HUES48 (cell line): ENCODE measurements around the gene CPNE1.

Experiments
- H3K27ac ChIP-seq: one replicate; pipeline ENCODE4 v1.7.0; 2013; ENCODE audit warnings: low read depth, low read length, inconsistent platforms
- H3K27me3 ChIP-seq: 2 replicates; pipeline ENCODE4 v1.6.1; 2013; ENCODE audit warnings: mild to moderate bottlenecking, low read length; ENCODE audit not compliant: control insufficient read depth, insufficient read depth
- H3K36me3 ChIP-seq: 2 replicates; pipeline ENCODE4 v1.6.1; 2013; ENCODE audit warnings: low read length; ENCODE audit not compliant: control insufficient read depth, insufficient read depth
- H3K4me1 ChIP-seq: 2 replicates; pipeline ENCODE4 v1.6.1; 2013; ENCODE audit warnings: mild to moderate bottlenecking, low read length; ENCODE audit not compliant: control insufficient read depth, insufficient read depth
- H3K4me3 ChIP-seq: 2 replicates; pipeline ENCODE4 v1.5.1; 2013; ENCODE audit warnings: mild to moderate bottlenecking, low read depth, low read length
- H3K9ac ChIP-seq: 2 replicates; pipeline ENCODE4 v1.6.1; 2013; ENCODE audit warnings: mild to moderate bottlenecking, low read depth, low read length, moderate library complexity
- H3K9me3 ChIP-seq: 2 replicates; pipeline ENCODE4 v1.6.1; 2013; ENCODE audit warnings: low read length; ENCODE audit not compliant: control insufficient read depth, insufficient read depth

The CPNE1 gene

GRCh38 chr20:35618263-35619131 is 46.2 kb downstream of the CPNE1 start:
- H3K36me3 ChIP-seq, result peaks cover 8% of the 10 kb centered on the region; the same call in 1 of the 2 replicates
- no peak overlapping the region for H3K27ac ChIP-seq
- H3K4me1 ChIP-seq, result peaks cover 10% of the 10 kb centered on the region
- no peaks in the 10 kb centered on the region for H3K9me3 ChIP-seq
- peak overlapping the region; percentile 65 for H3K4me3 ChIP-seq
- no peak overlapping the region for H3K9ac ChIP-seq
- H3K27me3 ChIP-seq, result peaks cover 18% of the 10 kb centered on the region

DNA sequence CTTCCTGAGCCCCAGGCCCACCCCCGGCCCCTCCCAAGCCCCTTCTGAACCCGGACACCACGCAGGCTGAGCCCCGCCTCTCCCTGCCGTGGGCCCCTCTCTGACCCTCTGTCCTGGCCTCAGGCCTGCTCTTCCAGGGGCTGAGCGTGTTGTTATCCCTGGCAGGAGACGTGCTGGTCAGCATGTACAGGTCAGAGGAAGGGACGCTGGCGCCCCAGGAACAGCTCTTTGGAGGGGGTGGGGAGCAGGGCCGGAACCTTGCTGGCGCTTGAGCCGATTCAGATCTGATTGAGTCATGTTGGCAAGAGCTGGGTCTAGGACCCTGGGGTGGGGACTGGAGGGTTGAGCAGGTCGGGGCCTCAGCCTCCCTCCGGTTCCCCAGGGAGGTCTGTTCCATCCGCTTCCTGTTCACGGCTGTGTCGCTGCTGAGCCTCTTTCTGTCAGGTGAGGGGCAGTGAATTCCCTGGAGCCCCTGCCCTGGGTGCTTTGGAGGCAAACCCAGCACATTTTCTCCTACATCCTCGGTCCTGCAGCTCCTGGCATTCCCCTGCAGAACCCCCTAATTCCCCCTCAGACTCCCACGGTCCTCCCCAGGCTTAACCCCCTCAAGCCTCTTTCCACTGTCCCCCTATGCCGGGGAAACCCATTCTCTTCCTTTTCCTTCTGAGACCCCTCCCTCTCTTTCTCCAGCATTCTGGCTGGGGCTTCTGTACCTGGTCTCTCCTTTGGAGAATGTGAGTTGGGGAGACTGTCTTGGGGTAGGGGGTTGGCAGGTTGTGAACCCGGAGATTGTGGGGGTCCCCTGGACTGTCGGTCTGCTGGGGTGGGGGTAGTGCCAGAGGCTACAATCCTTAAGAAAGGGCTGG is 47.1 kb downstream of the CPNE1 start:
- Histone ChIP-seq H3K4me1 (peaks cover 10% of the 10 kb centered on the region), H3K9ac (no peak overlapping the region), H3K4me3 (peak overlapping the region; percentile 65), H3K27me3 (peaks cover 18% of the 10 kb centered on the region), H3K36me3 (peaks cover 8% of the 10 kb centered on the region; the same call in 1 of the 2 replicates), H3K27ac (no peak overlapping the region), H3K9me3 (no peaks in the 10 kb centered on the region)

DNA sequence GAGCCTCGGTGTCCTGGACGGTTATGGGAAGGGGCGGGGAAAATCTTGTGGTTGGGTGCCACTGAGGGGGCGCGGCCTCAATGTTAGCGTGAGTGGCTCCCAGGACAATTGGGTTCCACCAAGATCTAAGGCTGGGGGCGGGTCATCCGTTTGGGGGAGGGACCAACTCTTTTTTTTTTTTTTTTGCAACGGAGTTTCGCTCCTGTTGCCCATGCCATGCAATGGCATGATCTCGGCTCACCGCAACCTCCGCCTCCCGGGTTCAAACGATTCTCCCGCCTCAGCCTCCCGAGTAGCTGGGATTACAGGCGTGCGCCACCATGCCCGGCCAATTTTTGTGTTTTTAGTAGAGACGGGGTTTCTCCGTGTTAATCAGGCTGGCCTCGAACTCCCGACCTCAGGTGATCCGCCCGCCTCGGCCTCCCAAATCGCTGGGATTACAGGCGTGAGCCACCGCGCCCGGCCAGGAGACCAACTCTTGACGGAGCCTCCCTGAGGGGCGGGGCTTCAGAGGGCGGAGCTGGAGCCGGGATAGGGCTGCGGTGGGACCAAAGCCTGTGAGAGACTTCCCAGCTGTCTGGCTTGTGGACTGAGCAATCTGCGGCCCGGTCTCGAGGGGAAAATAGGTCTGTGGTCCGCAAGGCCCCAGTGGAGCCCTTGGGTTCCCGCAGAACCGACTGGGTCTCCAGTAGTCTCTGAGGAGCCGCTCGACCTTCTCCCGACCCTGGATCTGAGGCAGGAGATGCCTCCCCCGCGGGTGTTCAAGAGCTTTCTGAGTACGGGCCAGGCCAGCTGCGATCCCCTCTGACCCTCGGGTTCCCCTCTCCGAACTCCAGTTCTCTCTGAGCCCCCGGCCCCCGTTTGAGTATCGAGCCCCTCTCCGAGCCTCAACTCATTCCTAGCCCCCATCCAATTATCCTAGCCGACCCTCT is 48.0 kb downstream of the CPNE1 start:
- peak overlapping the region; percentile 48; the same call in 1 of the 2 replicates for H3K9ac ChIP-seq
- H3K36me3 ChIP-seq, result peaks cover 7% of the 10 kb centered on the region; the same call in 1 of the 2 replicates

GRCh38 chr20:35615667-35616464 is 48.8 kb downstream of the CPNE1 start, which contains the start of gene SPAG4:
Gene SPAG4, plus strand, starts transcription at chr20:35615829. Its CDS starts 175 bp downstream, at chr20:35616004.
- peaks cover 10% of the 10 kb centered on the region for H3K4me1 ChIP-seq
- H3K27ac ChIP-seq, result peak within 1 kb of the TSS; percentile 93
- no peaks in the 10 kb centered on the region for H3K36me3 ChIP-seq
- peaks cover 18% of the 10 kb centered on the region for H3K27me3 ChIP-seq
- H3K9me3 ChIP-seq, result no peaks in the 10 kb centered on the region
- peak within 1 kb of the TSS; percentile 75 for H3K9ac ChIP-seq
- H3K4me3 ChIP-seq, result peak within 1 kb of the TSS; percentile 65

More for the DNA sequence above, 48.0 kb downstream of the CPNE1 start:
- peaks cover 10% of the 10 kb centered on the region for H3K4me1 ChIP-seq
- H3K27me3 ChIP-seq, result peaks cover 18% of the 10 kb centered on the region
- H3K27ac ChIP-seq, result peak overlapping the region; percentile 28
- H3K9me3 ChIP-seq, result no peaks in the 10 kb centered on the region
- H3K4me3 ChIP-seq, result peak overlapping the region; percentile 65

DNA sequence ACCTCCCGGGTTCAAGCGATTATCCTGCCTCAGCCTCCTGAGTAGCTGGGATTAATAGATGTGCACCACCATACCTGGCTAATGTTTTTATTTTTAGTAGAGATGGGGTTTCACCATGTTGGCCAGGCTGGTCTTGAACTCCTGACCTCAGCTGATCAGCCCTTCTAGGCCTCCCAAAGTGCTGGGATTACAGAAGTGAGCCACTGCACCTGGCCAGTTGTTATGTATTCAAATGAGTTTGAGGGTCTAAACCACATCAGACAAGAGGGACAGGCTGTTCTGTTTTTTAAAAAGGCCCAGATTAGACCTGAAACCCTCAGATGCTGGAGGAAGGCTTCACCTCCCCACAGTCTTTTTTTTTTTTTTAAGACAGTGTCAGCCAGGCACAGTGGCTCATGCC is 53.2 kb downstream of the CPNE1 start:
- Histone ChIP-seq H3K27me3 (peaks cover 7% of the 10 kb centered on the region), H3K9ac (no peak overlapping the region), H3K27ac (no peak overlapping the region), H3K4me3 (no peak overlapping the region), H3K4me1 (no peaks in the 10 kb centered on the region), H3K9me3 (no peaks in the 10 kb centered on the region), H3K36me3 (no peaks in the 10 kb centered on the region)

DNA sequence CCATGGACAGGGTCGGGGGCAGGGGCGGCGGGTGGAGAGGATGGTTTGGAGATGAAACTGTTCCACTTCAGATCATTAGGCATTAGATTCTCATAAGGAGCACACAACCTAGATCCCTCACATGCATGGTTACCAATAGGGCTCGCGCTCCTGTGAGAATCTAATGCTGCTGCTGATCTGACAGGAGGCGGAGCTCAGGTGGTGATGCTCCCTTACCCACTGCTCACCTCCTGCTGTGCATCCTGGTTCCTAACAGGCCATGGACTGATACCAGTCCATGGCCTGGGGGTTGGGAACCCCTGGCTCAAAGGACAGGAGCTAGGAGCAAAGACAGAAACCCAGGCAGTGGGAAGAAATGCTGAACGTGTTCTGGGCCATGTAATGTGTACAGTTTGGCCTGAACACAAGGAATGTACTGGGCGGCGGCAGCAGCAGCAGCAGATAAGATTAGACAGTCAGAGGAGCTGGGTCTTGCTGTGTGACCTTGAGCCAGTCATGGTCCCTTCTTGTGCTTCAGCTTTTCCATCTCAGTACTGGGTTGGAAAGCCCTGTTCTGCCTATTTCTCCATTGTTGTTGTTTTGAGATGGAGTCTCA is 53.8 kb downstream of the CPNE1 start:
- Histone ChIP-seq H3K27me3 (peaks cover 7% of the 10 kb centered on the region), H3K27ac (no peak overlapping the region), H3K9me3 (no peaks in the 10 kb centered on the region), H3K4me3 (no peak overlapping the region), H3K36me3 (no peaks in the 10 kb centered on the region), H3K4me1 (no peaks in the 10 kb centered on the region), H3K9ac (no peak overlapping the region)

- H3K36me3 ChIP-seq, result no peaks in the 10 kb centered on the region
- H3K4me3 ChIP-seq, result no peak overlapping the region
- H3K27ac ChIP-seq, result no peak overlapping the region
- H3K9me3 ChIP-seq, result no peaks in the 10 kb centered on the region
- no peaks in the 10 kb centered on the region for H3K4me1 ChIP-seq
- no peak overlapping the region for H3K9ac ChIP-seq
- peaks cover 14% of the 10 kb centered on the region for H3K27me3 ChIP-seq
These were observed 57.5 kb downstream of the CPNE1 start for GRCh38 chr20:35607003-35607735.

GRCh38 chr20:35606127-35606526 is 58.6 kb downstream of the CPNE1 start:
- no peak overlapping the region for H3K27ac ChIP-seq
- peaks cover 25% of the 10 kb centered on the region for H3K27me3 ChIP-seq
- H3K9ac ChIP-seq, result no peak overlapping the region
- H3K9me3 ChIP-seq, result no peaks in the 10 kb centered on the region
- H3K36me3 ChIP-seq, result no peaks in the 10 kb centered on the region
- H3K4me3 ChIP-seq, result no peak overlapping the region
- no peaks in the 10 kb centered on the region for H3K4me1 ChIP-seq

DNA sequence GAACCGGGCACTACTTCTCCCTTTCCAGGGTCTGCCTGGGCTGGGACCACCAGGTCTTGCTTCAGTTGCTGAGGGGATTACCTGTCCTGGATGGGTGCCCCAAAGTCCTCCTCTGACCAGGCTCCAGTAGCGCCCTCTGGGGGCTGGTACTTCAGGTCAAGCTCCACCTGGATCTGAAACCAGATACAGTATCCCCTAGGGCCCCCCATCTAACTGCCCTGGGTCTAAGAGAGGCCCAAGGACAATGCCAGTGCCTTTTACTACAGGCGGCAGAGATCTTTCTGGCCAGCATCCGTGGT is 60.3 kb downstream of the CPNE1 start:
- Histone ChIP-seq H3K9ac (no peak overlapping the region), H3K4me3 (no peak overlapping the region), H3K36me3 (no peaks in the 10 kb centered on the region), H3K27ac (no peak overlapping the region), H3K27me3 (peaks cover 42% of the 10 kb centered on the region), H3K9me3 (no peaks in the 10 kb centered on the region), H3K4me1 (no peaks in the 10 kb centered on the region)
